GM18858 (cell line): ENCODE data around the gene AFAP1L1.

Experiments used
- ATAC-seq: cut with Tn5 transposase; IDR thresholded peaks from one replicate; pipeline ENCODE4 v1.9.1; 2021; ENCODE audit not compliant: unreplicated experiment

AFAP1L1 gene

DNA sequence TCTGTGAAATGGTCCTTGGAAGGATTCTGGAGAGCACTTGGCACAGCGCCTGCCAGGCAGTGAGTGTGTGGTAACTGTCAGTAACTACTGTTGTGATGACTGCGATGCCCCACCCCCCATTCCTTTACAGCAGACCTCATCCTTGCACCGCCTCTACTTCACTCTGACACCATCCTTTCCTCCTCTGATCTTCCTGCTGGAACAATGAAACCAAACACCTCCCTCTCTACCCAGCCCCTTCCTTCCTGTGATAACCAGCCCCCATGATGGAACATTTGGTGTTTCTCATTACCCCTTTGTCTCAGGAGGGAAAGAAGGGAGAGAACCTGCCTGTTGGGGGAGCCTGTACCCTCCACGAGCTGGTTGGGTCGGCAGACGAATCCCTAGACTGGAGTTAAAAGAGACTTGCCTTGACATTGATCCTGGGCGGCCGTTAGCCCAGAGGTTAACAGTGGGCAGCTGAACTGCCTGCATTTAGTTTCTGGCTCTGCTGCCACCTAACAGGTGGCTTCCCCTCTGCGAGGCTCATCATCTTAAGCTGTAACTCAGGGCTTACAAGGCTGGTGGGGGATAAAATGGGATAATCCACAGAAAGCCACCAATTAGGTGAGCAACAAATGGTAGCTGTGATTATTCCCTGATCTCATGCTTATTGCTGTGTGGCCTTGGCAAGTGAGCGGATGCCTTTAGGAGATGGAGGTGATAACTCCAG, 39.4 kb downstream of the AFAP1L1 start:
- ATAC-seq: no peak

DNA sequence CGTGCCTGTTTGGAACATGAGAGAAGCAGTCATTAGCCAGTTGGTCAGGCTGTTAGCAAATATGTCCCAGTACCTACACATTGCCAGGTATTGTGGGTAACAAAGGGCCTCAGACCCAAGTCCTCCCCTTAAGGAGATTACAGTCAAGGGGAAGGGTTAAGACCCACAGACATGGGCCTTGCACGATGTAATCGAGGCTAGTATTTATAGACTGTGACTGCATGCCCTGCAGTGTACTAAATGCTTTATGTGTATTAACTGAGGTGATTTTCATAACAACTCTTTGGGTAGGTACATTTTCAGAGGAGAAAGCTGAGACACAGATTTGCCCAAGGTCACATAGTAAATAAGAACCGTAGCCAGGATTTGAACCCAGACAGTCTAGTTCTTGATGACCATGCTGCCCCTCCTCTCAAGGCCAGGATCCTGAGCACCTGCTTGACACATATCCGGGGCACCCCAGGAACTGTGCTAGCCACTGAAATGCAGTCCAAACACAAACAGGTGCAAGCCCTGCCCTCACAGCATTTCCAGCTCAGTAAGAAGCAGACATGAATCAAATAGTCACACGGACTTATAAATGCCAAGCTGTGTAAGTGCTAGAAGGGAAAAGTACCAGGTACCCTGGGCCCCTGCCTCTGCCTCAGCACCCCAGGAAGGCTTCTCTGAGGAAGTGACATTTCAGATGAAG, 41.6 kb downstream of the AFAP1L1 start:
- ATAC-seq: no peak

DNA sequence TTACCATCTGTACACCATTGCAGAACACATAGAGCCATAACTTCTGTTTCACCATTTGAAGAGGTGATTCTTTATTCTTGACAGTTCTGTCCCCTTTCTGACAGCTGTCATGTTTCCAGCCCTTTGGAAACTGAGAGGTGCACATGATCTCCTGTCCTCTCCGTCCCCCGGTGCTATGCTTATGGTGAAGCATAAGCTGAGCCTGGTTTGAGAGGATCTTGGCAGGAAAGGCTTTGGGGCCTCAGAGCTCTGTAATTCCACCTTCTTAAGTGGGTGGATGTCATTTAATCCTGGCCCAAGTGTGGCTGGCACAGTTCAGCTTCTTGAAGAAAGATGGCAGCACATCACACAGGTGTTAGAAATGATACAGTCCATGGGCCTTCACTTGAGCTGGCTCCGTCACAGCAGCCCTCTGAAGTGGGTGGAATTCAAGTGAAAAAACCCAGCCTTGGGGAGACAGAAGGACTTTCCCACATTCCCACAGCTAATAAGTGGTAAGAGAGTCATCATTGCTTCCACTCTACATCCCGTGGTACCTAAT, 43.0 kb downstream of the AFAP1L1 start:
- ATAC-seq: no peak

DNA sequence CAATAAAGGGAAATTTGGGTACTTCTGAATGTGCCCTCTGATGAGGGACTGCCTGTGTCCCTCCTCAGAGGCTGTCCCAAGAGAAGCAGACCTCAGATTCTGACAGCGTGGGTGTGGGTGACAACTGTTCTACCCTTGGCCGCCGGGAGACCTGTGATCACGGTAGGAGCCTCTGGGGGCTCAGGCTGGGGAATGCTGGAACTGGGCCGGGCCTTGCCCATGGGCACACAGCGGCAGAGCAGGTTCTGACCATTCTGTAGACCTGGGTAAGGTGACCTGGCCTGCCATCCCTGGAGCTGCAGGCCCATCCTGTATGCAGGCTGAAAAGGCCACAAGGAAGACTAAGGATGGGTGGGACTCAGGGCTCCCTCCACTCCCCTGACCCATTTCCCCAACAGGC, 44.1 kb downstream of the AFAP1L1 start:
- ATAC-seq: no peak

DNA sequence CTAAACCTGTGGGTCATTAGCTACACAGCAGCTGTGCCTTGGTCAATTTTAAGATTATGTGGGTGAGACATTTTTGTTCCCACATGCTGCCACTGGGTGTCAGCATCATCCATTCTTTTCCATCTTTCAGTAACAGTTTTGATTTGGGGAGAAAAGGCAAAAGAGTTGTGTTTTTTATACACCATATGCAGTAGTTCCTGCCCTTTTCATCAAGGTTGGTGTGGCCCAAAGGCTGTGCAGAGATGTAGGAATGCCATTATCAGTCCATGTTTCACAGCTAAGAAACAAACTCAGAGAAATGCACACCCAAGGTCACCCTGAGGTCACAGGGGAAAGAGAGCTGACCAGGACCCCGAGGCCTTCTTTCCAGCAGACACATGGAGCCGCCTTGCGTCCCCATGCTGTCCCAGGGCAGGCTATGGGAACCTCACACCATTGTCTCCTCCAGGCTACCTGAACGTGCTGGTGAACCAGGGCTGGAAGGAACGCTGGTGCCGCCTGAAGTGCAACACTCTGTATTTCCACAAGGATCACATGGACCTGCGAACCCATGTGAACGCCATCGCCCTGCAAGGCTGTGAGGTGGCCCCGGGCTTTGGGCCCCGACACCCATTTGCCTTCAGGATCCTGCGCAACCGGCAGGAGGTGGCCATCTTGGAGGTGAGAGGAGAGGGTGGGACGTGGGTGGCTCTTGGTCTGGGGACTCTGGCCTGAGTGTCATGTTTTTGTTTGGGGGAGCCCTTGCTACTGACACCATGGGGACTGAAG, 45.8 kb downstream of the AFAP1L1 start:
- peak; percentile 62 for ATAC-seq

DNA sequence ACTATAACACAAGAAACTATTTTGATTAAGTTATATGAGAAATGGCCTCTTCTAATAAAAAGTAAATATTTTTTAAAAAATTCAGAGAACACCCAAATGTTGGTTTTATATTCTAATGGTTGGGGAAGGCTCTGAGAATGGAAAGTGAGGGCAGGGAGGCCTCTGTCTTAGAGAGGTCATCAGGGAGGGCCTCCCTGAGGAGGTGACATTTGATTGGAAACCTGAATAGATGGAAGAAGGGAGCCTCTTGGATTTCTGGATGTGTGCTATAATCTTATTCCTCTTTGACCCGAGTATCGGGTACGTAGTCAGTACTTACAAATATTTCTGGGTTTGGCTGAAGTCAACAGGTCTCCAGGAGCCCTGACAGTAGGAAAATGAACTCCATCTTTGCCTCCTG, 47.5 kb downstream of the AFAP1L1 start:
- ATAC-seq: no peak

DNA sequence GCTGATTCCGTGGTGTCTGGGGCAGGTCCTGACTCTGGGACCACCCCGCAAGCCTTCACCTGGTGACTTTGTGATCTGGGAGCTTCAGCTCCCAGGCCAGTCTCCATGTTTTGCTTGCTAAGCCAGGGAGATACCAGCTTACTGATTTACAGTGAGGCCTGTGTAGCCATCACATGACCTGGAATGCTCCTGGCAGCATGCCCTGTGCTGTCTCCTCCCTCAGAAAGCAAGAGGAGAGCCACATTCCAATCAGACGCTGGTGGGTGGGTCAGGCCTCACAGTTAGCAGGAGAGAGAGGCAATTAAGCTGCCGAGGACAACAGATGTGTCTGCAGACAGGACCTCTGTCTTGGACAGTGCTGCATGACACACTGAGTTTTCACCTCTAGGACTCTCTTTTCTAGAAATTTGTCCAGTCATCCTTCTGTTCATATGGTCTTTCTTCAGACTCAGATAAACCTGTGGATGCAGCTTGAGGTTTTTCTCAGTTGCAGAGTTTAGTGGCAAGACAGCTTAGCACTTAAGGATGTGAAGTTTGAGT, 49.2 kb downstream of the AFAP1L1 start:
- ATAC-seq: no peak

DNA sequence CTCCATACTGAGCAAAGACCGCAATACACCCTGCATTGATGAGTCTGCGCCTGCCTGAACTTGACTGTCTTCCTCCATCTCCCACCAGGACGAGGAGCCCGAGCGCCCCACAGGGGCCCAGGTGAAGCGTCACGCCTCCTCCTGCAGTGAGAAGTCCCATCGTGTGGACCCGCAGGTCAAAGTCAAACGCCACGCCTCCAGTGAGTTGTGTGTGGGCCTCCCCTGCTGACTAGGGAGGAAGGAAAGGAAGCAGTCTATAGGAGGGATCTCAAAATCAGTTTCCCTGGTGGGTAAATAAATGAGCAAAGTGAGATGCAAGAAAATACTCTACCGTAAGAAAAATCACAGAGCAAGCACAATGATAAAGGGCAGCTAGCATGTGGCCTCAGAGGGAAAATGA, 50.9 kb downstream of the AFAP1L1 start:
- no peak for ATAC-seq

DNA sequence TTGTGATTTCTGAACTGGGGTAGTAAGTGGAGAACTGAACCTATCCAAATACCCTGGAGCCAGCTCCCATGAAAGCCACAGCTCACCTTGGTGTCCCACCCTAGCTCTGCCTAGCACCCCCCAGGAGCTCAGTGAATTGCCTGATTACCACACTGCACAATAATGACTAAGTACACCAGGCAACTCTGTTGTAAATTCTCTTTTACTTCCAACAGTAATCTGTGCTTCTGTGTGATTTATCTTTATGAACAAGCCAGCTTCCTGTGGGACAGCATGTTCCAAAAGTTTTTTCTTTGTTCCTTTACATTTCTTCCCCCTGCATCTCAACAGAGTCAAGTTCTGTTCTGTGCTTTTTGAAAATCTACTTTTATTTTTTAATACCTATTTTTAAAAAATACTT, 51.6 kb downstream of the AFAP1L1 start:
- no peak for ATAC-seq

DNA sequence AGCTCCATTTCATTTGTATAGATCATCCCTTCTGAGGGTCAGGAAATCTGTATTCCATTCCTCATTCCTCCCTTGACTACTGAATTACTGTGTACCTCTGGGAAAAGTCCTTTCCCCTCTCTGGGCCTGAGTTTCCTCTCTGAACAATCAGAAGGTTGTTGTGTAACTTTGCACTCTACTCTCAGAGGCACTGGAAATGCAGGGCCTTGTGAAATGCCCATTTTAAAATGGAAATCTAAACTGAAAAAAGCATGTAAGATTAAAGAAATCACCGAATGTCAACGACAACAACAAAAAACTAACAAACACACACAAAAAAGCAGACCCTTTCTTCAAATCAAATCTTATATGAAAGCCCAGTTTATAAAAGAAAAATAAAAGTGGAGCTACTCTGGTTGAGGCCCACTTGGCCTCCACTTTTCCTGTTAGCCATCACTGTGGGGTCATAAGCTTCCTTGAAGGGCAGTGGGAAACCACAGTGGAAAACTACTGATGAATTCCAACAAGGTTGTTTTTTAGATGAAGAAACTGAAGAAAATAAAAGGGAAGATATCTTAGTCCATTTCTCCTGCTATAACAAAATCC, 52.1 kb downstream of the AFAP1L1 start:
- ATAC-seq: no peak

DNA sequence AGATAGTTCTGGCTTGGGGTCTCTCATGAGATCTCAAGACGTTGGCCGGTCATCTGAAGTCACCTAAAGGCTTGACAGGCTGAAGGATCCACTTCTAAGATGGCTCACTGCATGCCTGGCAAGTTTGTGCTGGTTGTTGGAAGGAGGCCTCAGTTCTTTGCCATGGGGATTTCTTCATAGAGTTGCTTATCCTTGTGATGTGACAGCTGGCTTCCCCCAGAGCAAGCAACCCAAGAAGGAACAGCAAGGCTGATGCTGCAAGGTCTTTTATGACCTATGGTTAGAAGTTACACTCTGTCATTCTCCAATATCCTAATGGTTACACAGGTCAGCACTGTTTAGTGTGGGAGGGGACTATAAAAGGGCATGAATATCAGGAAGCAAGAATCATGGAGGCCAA, 53.0 kb downstream of the AFAP1L1 start:
- no peak for ATAC-seq

DNA sequence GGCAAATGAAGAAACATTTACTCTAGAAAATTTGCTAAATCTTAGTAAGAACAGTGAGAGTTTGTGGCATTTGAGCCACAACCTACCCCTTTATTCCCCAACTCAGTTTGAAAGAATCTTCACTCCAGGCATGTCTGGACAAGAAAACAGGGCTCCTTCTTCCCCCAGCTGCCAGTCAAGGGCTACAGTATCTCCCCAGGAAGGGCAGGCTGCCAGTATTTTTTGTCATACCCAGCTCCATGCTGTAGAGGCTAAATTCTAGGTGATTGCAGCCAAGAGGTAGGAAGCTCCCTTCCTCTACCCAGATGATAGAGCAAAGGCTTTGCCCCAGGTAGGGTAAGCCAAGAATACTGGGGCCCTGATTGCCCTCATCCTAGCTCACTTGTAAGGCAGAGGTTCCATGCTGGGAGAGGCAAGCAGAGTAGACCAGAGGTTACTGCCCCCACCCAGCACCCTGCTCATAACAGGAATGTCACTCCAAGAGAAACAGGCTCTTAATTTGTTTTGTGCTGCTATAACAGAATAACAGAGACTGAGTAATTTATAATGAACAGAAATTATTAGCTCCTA, 53.6 kb downstream of the AFAP1L1 start:
- ATAC-seq: no peak

DNA sequence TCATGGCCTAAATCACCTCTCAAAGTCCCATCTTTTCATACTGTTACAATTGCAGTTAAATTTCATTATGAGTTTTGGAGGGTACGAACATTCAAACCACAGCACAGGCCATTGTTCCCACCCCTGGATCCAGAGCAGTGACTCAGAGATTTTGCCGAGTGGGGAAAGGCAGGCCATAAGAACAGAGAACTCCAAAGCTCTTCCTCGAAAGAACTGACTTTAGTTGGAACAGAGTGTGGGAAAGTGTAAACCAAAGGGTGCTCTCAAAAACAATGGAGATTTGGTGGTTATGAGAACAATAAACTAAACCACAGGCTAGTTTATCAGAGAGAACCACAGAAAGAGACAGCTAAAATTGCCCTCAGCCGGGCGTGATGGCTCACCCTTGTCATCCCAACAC, 54.2 kb downstream of the AFAP1L1 start:
- ATAC-seq: no peak

DNA sequence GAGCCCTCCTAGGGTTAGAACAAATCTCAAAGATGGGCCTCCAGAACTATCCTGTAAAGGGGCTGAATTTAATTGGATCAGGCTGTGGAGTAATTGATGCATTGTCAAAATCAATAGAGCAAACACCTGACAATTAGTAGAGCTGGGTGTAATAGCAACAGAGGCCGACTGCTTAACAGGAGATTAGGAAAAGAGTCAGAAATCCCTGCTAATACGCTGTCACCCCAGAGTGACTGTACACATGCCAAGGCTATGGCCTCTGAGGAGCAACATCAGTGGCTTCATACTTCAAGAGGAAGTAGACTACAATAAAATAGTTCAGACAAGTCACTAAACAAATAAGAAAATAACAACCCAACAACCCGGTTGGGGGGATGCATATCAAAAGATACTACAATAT, 55.0 kb downstream of the AFAP1L1 start:
- no peak for ATAC-seq

DNA sequence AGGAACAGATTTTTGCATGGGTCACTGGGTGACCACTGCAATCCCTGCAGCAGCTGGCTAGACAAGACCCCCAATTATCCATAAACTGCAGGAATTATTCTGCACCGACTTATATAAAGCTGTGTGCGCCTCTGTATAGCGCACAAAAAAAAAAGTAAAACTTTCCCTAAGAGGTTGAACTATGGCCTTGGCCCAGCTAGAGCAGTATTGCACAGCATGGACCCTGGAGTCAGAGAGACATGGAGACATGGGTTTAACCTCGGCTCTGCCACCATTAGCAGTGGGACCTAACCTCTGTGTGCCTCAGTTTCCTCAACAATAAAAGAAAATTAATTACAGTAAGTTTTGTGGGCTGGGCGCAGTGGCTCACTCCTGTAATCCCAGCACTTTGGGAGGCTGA, 56.5 kb downstream of the AFAP1L1 start:
- ATAC-seq: no peak

DNA sequence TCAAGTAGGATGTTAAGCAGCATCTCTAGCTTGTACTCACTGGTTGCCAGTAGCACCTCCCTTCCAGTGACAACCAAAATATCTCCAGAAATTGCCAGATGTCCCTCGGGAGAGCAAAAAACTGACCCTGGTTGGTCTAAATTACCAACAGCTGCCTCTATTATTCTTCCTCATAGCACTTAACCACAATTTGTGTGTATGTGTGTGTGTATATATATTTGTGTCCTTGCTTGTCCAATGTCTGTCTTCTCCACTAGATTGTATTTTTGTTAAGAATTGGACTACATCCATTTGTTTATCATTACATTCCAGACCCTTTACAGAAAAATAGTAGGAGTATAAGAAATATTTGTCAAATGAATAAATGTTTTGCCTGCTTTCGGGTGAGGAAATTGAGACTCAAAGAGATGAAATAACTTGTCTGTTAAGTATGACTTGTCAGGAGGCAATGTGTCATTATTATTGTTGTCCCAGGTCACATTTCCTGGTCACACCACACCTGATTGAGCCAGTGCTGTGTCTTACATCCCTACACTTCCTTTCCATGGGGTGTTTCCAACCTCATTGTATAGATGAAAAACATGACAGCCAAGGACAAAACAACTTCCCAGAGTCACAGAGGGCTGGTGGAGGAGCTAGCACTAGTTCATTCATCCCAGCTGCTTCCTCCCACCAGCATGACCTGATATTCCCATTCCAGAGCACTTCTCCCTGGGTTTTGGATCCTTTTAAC, 62.2 kb downstream of the AFAP1L1 start:
- no peak for ATAC-seq

DNA sequence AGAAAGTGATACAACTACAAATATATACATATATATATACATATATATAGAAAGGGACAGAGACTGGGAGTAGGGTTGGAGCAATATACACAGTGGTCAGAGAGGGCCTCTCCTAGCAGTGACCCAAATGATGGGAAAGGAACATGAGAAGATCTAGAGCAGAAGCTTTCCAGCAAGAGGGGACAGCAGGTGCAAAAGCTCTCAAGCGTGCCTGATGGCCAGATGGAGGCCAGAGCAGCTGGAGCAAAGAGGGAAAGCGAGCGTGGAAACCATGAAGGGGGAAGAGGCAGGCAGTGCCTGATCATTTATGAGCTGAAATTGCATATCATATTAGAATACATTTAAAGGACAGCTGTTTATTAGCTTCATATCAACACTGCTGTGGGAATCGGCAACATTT, 66.1 kb downstream of the AFAP1L1 start:
- ATAC-seq: no peak

DNA sequence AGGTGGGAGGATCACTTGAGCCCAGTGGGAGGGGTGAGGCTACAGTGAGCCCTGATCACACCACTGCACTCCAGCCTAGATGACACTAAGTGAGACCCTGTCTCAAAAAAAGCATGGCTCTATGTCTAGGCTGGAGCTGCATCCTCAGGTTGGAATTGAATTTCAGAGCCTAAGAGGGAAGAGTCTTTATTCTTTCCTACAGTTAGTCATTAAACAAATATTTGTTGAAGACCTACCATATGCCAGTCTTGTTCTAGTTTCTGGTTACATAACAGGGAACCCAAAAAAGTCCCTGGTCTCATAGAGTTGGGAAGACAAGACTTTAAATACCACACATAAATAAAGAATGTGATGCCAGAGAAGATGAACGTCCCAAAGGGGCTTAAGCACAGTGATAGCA, 66.7 kb downstream of the AFAP1L1 start:
- ATAC-seq: no peak

DNA sequence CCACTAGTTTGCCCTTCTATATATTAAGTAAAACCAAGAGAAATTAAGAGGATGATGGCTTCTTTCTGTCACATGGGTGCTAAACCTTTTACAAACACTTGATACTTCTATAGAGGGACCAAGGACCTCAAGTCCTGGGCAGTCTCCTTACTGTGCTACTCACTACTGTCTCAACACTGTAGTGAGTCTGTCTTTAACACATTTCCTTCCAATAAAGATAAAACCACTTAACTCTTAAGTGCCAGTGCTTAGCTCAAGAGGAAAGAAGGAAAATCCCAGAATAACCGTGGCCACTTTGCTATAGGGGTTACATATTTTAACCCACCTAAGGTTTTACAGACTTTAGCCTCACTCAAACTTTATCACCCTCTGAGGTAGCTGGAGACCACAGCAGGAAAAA, 69.3 kb downstream of the AFAP1L1 start:
- no peak for ATAC-seq

DNA sequence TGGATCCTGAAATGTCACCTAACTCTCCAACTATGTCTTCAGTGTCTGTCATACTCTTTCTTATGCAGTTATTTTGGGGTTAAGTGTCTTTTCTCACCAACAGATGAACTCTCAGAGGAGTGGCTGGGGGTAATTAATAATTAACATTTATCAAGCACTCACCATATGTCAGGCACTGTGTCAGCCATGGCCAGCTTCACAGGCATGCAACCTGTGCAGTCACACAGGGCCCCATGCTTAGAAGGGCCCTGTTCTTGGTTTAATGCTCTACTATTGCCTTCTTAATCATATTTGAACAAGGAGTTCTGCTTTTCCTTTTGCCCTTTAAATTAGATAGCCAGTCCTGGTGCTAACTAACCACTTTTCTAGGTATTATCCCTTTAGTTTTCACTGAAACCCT, 70.2 kb downstream of the AFAP1L1 start:
- no peak for ATAC-seq
